Measurements from ENCODE around the gene TTLL11. TPM values are rescaled to one million over a fixed set of nuclear protein-coding genes. Genes with fewer than 3 reads are reported as not detected.
"Not testable (repeated sequence)": the region's sequence is repeated elsewhere in the genome, so short reads cannot be mapped to it uniquely, and the experiment has no call there.

TTLL11 gene
- polyA plus RNA-seq, 1 donor (not counting 4 experiments of a cell fraction or from before 2014, with no cell fraction given), result 8.0 TPM

- dilution Hi-C loops (cut with MboI; ENCODE audit: extremely low pct_ligation_motif_present, low sequenced_read_pairs), result no loop called here
- H3K9ac ChIP-seq (ENCODE audit: control insufficient read depth, extremely low read depth, insufficient read depth, low read length), result no peak overlapping the region
- H3K9me1 ChIP-seq (ENCODE audit: control insufficient read depth, extremely low read depth, insufficient read depth, low read length), result no peaks in the 10 kb centered on the region
- H3K36me3 ChIP-seq (ENCODE audit: control insufficient read depth in 2 of 2, extremely low read depth in 1 of 2, insufficient read depth in 2 of 2, low read length in 2 of 2), result no peaks in the 10 kb centered on the region
- no peak for TF ChIP-seq CTCF (optimal IDR thresholded peaks at IDR 0.05 in 1 of 3, IDR thresholded peaks at IDR 0.05 in 1 of 3, conservative IDR thresholded peaks at IDR 0.05 in 1 of 3; ENCODE audit: extremely low read depth in 1 of 3, insufficient read depth in 2 of 3, low read length in 3 of 3)
- TF ChIP-seq EZH2 (IDR thresholded peaks at IDR 0.05; ENCODE audit: low read length), result no peak
- no peak for FAIRE-seq
- no peaks in the 10 kb centered on the region for H4K20me1 ChIP-seq (ENCODE audit: control insufficient read depth, extremely low read depth, insufficient read depth, low read length)
- H3K9me3 ChIP-seq (ENCODE audit: control insufficient read depth, low read depth, low read length), result no peaks in the 10 kb centered on the region
- H3K4me2 ChIP-seq (ENCODE audit: control insufficient read depth, extremely low read depth, insufficient read depth, low read depth, low read length), result no peak overlapping the region
- no peaks in the 10 kb centered on the region for H3K27me3 ChIP-seq (ENCODE audit: control insufficient read depth, extremely low read depth, insufficient read depth, low read length)
- H3K79me2 ChIP-seq (ENCODE audit: control insufficient read depth, insufficient read depth, low read length), result no peaks in the 10 kb centered on the region
- DNase-seq (ENCODE audit: low read depth, low spot score), result no peak
- no peak overlapping the region for H3K4me3 ChIP-seq (ENCODE audit: control insufficient read depth in 2 of 3, extremely low read depth in 1 of 3, insufficient read depth in 2 of 3, low read depth in 1 of 3, low read length in 3 of 3)
- no peak overlapping the region for H2AFZ ChIP-seq (ENCODE audit: control insufficient read depth, low read length)
- no peaks in the 10 kb centered on the region for H3K4me1 ChIP-seq (ENCODE audit: control insufficient read depth, extremely low read depth, insufficient read depth, low read length)
- H3K27ac ChIP-seq (ENCODE audit: control insufficient read depth, insufficient read depth, low read length), result no peak overlapping the region
Measured at GRCh38 chr9:122071715-122072114, 21.4 kb downstream of the TTLL11 start.

- Histone ChIP-seq H4K20me1 (ENCODE audit: control insufficient read depth, extremely low read depth, insufficient read depth, low read length) (no peaks in the 10 kb centered on the region), H2AFZ (ENCODE audit: control insufficient read depth, low read length) (no peak overlapping the region), H3K9me3 (ENCODE audit: control insufficient read depth, low read depth, low read length) (no peaks in the 10 kb centered on the region), H3K79me2 (ENCODE audit: control insufficient read depth, insufficient read depth, low read length) (no peaks in the 10 kb centered on the region), H3K36me3 (ENCODE audit: control insufficient read depth in 2 of 2, extremely low read depth in 1 of 2, insufficient read depth in 2 of 2, low read length in 2 of 2) (no peaks in the 10 kb centered on the region), H3K4me1 (ENCODE audit: control insufficient read depth, extremely low read depth, insufficient read depth, low read length) (no peaks in the 10 kb centered on the region), H3K9me1 (ENCODE audit: control insufficient read depth, extremely low read depth, insufficient read depth, low read length) (no peaks in the 10 kb centered on the region), H3K9ac (ENCODE audit: control insufficient read depth, extremely low read depth, insufficient read depth, low read length) (no peak overlapping the region), H3K27me3 (ENCODE audit: control insufficient read depth, extremely low read depth, insufficient read depth, low read length) (no peaks in the 10 kb centered on the region), H3K4me3 (ENCODE audit: control insufficient read depth in 2 of 3, extremely low read depth in 1 of 3, insufficient read depth in 2 of 3, low read depth in 1 of 3, low read length in 3 of 3) (no peak overlapping the region), H3K4me2 (ENCODE audit: control insufficient read depth, extremely low read depth, insufficient read depth, low read depth, low read length) (no peak overlapping the region), H3K27ac (ENCODE audit: control insufficient read depth, insufficient read depth, low read length) (no peak overlapping the region)
- dilution Hi-C loops (cut with MboI; ENCODE audit: extremely low pct_ligation_motif_present, low sequenced_read_pairs), result no loop called here
- TF ChIP-seq EZH2 (IDR thresholded peaks at IDR 0.05; ENCODE audit: low read length) (no peak), CTCF (optimal IDR thresholded peaks at IDR 0.05 in 1 of 3, IDR thresholded peaks at IDR 0.05 in 1 of 3, conservative IDR thresholded peaks at IDR 0.05 in 1 of 3; ENCODE audit: extremely low read depth in 1 of 3, insufficient read depth in 2 of 3, low read length in 3 of 3) (no peak)
- FAIRE-seq (no peak), DNase-seq (ENCODE audit: low read depth, low spot score) (no peak)
Measured at GRCh38 chr9:122070728-122071515, 22.2 kb downstream of the TTLL11 start.

GRCh38 chr9:122066680-122067079, 26.4 kb downstream of the TTLL11 start:
- H2AFZ ChIP-seq (ENCODE audit: control insufficient read depth, low read length); dilution Hi-C loops (cut with MboI; ENCODE audit: extremely low pct_ligation_motif_present, low sequenced_read_pairs); H3K27ac ChIP-seq (ENCODE audit: control insufficient read depth, insufficient read depth, low read length); H3K79me2 ChIP-seq (ENCODE audit: control insufficient read depth, insufficient read depth, low read length); H3K9me3 ChIP-seq (ENCODE audit: control insufficient read depth, low read depth, low read length); H4K20me1 ChIP-seq (ENCODE audit: control insufficient read depth, extremely low read depth, insufficient read depth, low read length); DNase-seq (ENCODE audit: low read depth, low spot score); H3K4me2 ChIP-seq (ENCODE audit: control insufficient read depth, extremely low read depth, insufficient read depth, low read depth, low read length); H3K4me3 ChIP-seq (ENCODE audit: control insufficient read depth in 2 of 3, extremely low read depth in 1 of 3, insufficient read depth in 2 of 3, low read depth in 1 of 3, low read length in 3 of 3); H3K9me1 ChIP-seq (ENCODE audit: control insufficient read depth, extremely low read depth, insufficient read depth, low read length); H3K9ac ChIP-seq (ENCODE audit: control insufficient read depth, extremely low read depth, insufficient read depth, low read length); FAIRE-seq; H3K36me3 ChIP-seq (ENCODE audit: control insufficient read depth in 2 of 2, extremely low read depth in 1 of 2, insufficient read depth in 2 of 2, low read length in 2 of 2); H3K4me1 ChIP-seq (ENCODE audit: control insufficient read depth, extremely low read depth, insufficient read depth, low read length); H3K27me3 ChIP-seq (ENCODE audit: control insufficient read depth, extremely low read depth, insufficient read depth, low read length): not testable (repeated sequence)

Data from keratinocyte (primary cell).